H7 (cell line): ENCODE results near the gene SLC19A2. TPM values are rescaled to one million over a fixed set of nuclear protein-coding genes. Genes with fewer than 3 reads are reported as not detected.

Experiments used
- DNase-seq: peaks from one replicate; pipeline ENCODE4 v3.0.0; 2012
- H3K27me3 ChIP-seq: 2 replicates; pipeline ENCODE4 v1.6.0; 2011; ENCODE audit warnings: mild to moderate bottlenecking, low read length; ENCODE audit not compliant: control insufficient read depth, insufficient read depth
- H3K36me3 ChIP-seq: replicated peaks from 2 replicates; pipeline ENCODE4 v1.5.1; 2011; ENCODE audit warnings: low read length; ENCODE audit not compliant: control insufficient read depth, insufficient read depth
- H3K4me3 ChIP-seq: 2 replicates; pipeline ENCODE4 v1.5.1; 2011; ENCODE audit warnings: low read depth, mild to moderate bottlenecking, control low read depth, low read length, moderate library complexity; ENCODE audit not compliant: insufficient read depth
- total RNA-seq: library from RNA; depleted of rRNA; stranded (reverse); fragments of >200 nt; shearing (Covaris generic); gene quantifications from 2 replicates; pipeline ENCODE4 v1.2.3, GENCODE V29; 2014

The SLC19A2 gene
- total RNA-seq, 1 experiment from 2014 or later: 28.9 TPM

DNA sequence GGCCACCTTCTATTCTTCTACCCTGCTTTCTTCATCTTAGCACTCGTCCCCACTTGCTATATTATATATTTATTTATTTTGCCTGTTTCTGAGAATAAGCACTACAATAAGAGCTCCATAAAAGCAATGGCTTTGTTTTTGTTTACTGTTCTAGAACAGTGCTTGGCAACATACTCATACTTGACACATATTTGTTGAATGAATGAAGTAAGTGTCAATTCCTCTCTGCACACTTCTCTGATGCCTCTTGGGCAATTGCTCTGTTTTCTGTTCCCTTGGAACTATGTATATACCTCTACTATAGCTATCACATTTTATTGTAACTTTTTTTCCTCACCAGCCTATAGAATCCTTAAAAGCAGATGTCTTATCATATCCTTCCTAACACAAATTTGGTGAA is 7.5 kb upstream of the SLC19A2 start:
- Histone ChIP-seq H3K27me3 (no peaks in the 10 kb centered on the region), H3K36me3 (no peaks in the 10 kb centered on the region), H3K4me3 (no peak overlapping the region)
- DNase-seq: no peak

DNA sequence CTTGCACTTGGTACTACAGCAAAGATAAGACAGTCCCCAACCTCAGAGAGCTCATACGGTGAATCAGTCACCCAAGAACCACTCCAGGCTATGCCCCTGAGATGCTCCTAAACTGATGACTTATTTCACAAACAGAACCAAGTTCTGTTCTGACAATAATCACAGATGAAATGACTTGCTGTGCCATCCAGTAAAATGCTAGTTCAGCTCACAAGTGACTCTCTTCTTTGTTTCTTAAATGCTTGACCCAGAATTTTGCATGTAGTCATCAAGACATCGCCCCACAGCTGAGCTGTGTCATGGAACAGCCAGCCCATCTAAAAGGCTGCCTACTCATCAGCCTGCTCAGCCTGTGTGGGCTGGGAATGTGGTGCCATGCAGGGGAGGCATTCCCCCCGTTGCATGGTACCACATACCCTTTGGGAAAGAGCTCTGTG is 6.1 kb upstream of the SLC19A2 start:
- DNase-seq: no peak
- no peaks in the 10 kb centered on the region for H3K36me3 ChIP-seq
- H3K27me3 ChIP-seq: no peaks in the 10 kb centered on the region
- H3K4me3 ChIP-seq: no peak overlapping the region

DNA sequence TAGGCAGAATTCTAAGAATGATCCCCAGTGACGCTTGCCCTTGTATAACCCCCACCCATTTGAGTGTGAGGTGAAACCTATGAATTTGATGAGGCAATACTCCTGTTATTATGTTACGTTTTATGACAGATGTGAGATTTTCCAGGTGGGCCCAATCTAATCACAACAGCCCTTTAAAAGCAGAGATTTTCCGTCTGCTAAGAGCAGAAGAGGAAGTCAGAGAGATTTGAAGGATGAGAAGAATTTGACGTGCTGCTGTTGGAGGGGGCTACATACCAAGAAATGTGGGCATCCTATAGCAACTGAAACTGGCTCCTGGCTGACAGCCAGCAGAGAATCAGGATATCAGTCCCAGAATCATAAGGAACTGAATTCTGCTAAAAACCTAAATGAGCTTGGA is 2.4 kb upstream of the SLC19A2 start:
- no peak overlapping the region for H3K4me3 ChIP-seq
- H3K27me3 ChIP-seq: no peaks in the 10 kb centered on the region
- no peak for DNase-seq
- no peaks in the 10 kb centered on the region for H3K36me3 ChIP-seq

DNA sequence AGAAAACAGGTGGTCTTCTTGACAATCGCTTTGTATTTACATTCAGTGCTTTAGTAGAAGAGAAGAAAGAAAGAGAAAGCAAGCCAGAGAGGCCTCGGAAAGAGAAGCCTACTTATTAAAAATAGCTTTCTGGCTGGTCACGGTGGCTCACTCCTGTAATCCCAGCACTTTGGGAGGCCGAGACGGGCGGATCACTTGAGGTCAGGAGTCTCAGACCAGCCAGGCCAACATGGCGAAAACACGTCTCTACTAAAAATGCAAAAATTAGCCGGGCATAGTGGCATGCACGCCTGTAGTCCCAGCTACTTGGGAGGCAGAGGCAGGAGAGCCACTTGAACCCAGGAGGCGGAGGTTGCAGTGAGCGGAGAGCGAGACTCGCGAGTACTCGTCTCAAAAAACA is 1.8 kb upstream of the SLC19A2 start:
- no peak for DNase-seq
- Histone ChIP-seq H3K36me3 (no peaks in the 10 kb centered on the region), H3K27me3 (no peaks in the 10 kb centered on the region), H3K4me3 (no peak overlapping the region)

DNA sequence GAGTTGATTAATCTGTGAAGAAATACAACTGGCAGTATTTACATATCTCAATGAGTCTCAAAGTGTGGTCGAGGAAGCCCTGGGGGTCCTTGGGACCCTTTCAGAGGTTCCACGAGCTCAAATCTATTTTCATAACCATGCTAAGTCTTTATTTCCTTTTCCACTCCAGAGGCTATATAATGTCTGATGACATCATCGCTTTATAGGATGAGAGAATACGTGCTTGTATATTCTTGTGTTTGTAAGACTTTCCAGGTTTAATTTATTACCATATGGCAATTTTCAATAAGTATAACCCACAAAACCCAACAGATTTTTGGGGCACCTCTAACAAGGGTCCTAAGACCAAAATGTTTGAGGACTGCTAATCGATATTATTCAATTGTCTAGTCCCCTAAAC is 1.4 kb upstream of the SLC19A2 start:
- no peak for DNase-seq
- H3K36me3 ChIP-seq: no peaks in the 10 kb centered on the region
- no peak overlapping the region; the same call in 1 of the 2 replicates for H3K4me3 ChIP-seq

DNA sequence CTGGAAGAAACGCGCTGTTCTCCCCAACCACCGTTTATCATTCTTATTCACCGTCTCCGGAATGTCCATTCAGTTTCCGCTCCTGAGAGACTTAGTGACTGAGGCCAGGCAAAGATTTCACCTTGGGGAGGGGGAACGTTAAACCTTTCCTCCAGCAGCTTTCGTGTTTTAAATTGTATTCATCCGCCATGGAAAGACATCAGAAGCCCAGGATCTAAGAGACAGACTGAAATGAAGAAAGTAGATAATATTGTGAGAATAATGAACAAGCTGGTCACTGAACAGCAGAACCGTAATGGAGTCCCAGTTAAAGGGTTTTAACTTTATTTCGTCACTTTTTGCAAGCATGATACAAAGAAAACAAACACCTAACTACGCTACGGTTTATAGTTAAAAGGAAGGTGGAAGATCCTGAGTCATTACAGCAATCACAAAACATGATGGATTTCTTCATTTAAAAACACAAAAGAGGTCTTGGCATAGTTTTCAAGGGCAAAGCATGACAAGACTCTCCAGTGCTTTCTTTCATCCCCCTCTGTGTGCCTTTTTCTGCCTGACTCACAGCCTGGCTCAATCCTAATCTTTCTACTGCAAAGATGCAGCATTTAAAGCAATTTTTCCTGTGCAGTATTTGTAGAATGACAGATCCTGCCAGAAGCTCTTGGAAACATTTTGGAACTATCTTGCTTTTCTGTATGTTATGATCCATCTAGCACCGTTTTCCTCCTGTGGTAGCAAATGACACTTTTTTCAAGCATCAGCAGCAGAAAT is 722 bp upstream of the SLC19A2 start:
- Histone ChIP-seq H3K27me3 (no peaks in the 10 kb centered on the region), H3K36me3 (no peaks in the 10 kb centered on the region), H3K4me3 (peak overlapping the region; percentile 66)
- DNase-seq: peak; percentile 19

More for the DNA sequence above, 1.4 kb upstream of the SLC19A2 start:
- H3K27me3 ChIP-seq: no peaks in the 10 kb centered on the region

DNA sequence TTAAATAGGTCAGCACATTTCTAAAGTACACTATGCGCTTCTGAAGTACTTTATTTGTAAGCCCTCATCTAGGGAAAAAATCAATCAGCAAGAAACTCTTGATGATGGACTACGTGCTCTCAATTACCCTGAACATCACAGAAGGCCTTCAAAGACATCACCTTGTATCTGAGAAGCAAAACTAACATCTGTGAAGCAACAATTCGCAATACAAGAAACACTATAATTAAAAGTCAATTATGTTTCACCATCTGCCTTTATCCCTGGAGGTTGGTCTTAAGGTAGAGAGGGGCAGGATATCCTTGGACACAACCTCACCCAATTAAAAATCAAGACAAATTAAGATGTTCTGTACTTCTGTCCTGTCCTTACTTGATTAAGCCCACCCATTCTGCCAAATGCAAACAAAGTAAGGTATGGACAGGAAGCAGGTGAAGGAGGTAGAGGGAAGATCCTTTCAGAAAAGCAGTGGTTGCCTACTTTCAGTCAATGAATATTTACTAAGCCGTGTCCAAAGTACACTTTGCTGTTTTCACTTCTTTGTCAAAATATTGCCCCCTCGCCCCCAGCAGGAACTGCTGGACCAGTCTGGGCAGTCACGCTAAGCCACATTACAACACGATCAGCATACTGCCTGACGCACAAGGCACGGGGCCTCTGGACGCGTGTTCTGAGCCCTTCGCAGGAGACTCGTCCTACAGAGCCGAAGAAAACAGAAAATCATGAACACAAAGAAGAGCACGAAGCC is 887 bp downstream of the SLC19A2 start:
- Histone ChIP-seq H3K4me3 (peak overlapping the region; percentile 66), H3K27me3 (no peaks in the 10 kb centered on the region), H3K36me3 (no peaks in the 10 kb centered on the region)
- DNase-seq: peak; percentile 21

DNA sequence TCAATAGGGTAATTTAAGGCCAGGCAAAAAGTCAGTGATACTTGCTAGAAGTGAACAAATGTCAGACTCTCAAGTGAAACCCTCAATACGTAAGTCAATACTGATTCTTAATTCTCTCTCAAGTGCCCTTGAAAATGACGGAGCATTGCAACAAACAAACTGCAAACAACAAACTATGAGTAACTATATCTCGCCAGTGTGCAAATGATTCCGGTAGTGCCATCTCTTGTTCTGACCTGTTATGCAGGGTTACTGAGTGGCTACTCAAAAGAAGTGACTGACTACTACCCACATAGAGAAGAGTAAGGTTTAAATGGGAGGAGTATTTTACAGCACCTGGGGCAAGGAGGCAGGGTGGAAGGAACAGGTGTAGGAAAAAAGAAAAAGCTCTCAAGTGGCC is 1.6 kb downstream of the SLC19A2 start:
- DNase-seq: no peak

DNA sequence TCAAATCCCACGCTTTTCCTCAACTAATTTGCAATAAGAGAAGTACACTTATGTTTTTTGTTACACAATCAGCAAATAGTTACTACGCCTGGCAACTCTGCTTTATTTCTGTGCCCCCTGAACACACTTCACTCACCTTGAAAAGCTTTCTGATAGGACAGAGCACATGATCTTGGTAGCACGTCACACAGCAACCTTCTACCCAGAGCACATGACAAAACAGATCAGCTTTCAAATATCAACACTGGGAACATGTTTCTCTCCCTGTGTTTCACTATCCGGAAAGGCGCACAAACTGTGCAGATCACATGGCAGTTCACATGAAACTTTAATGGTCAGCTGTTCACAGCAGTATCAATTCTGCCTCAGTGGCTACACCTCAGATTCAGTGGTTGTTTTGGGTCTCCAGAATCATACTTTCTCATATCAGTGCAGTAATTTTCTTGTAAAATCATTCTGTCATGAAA is 2.2 kb downstream of the SLC19A2 start:
- H3K27me3 ChIP-seq: no peaks in the 10 kb centered on the region
- no peak overlapping the region for H3K4me3 ChIP-seq
- no peak for DNase-seq
- no peaks in the 10 kb centered on the region for H3K36me3 ChIP-seq

More for the DNA sequence above, 1.6 kb downstream of the SLC19A2 start:
- H3K27me3 ChIP-seq: no peaks in the 10 kb centered on the region
- no peak overlapping the region for H3K4me3 ChIP-seq
- no peaks in the 10 kb centered on the region for H3K36me3 ChIP-seq

DNA sequence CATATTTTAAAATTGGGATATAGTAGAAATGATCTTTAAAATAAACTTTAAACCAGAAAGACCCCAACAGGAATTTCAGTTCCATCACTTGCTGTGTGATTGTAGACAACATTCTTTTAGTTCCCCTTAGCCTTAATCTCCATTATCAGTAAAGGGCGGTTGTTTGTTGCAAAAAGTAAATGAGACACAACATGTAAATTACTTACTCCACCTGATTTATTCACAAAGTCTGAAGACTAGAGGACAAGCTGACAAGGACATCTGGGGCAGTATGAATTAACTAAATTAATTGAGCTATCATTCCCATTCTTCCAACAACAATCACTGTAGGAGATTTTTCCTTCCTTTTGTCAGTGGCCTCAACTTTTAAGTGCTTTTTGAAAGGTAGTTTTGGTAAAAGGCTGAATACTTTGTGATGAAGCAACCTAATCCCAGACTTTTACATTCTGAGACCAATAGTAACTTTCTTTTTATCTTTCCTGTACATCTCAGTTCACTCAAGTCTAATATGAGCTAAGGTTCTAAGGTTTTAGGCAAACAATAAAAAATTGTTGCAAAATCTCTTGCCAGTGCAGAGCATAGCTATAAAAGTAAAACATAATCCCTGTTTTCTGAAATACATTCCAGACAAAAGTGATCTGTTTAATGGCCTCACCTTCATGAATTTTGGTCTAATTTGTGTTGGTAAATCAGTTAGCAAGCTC is 6.2 kb downstream of the SLC19A2 start:
- Histone ChIP-seq H3K27me3 (no peaks in the 10 kb centered on the region), H3K36me3 (peaks cover 3% of the 10 kb centered on the region; the same call in 1 of the 2 replicates), H3K4me3 (no peak overlapping the region)
- no peak for DNase-seq

DNA sequence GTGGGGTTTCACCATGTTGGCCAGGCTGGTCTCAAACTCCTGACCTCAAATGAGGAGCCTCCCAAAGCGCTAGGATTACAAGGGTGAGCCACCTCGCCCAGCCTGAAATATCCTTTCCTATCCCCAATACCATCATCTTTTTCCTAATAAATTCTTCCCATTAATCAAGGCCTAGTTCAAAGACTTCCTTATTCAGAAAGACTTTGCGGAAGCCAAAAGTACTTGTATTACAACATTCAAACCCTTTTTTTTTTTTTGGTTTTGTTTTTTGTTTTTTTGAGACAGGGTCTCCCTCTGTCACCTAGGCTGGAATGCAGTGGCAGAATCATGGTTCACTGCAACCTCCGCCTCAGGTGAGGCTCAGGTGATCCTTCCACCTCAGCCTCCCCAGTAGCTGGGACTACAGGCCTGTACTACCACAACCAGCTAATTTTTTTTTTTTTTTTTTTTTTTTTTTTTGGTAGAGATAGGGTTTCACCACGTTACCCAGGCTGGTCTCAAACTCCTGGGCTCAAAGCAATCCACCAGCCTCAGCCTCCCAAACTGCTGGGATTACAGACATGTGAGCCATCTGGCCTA is 7.6 kb downstream of the SLC19A2 start:
- H3K36me3 ChIP-seq: peaks cover 3% of the 10 kb centered on the region; the same call in 1 of the 2 replicates
- no peaks in the 10 kb centered on the region for H3K27me3 ChIP-seq
- no peak for DNase-seq
- no peak overlapping the region for H3K4me3 ChIP-seq

DNA sequence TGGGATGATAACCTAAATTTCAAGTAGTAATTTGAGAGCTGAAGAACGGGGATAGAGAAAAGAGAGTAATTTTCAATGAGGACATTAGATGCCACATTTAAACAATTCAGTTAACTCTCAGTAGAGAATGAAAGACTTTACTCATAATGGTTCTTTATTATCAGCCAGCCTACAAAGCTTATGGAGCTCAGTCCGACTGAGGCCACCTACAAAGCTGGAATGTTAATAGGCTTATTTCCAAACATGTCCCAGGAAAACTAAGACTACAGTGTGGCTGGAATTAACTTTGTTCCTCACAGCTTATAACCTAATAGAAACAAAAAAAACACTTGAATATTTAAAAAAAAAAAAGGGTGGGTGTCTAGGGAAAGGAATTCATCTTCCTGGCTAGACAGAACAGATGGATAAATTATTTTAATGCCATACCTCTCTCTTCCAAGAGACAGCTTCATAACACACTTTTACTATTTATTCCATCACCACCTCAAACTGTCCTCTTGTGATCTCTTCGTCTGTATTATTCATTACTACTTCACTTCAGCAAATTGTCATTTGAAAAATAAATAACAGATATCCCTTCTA is 9.8 kb downstream of the SLC19A2 start:
- DNase-seq: no peak
- H3K36me3 ChIP-seq: peaks cover 3% of the 10 kb centered on the region; the same call in 1 of the 2 replicates
- H3K4me3 ChIP-seq: no peak overlapping the region
- H3K27me3 ChIP-seq: no peaks in the 10 kb centered on the region

DNA sequence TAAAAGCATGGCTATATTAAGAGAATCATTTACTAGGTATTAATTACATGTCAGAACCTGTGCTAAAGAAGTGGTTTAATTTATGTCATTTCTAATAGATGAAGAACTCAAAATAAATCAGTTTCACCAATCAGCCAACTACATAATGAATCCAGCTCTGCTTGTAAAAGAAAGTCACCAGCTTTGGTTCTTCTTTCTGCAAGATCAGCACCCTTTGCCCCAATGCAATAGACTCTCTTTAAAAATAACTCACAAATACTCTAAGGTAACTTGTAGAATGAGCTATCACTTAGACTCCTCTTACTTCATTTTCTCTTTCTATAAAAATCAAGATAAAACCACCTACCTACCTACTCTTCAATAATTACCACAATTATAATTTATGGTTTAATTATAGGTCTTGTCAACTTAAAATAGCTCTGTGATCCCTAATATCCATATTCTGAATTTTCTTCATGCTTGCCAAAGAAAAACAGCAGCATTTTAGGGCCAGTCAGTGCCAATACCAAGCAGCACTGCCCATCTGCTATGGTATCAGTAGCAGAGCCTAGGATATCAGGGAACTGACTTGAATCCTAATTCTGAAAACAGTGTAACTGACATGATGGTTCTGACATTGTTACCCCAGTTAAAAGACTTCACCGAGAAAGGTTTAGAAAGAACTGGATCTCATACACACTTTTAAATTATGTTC is 11.3 kb downstream of the SLC19A2 start:
- Histone ChIP-seq H3K4me3 (no peak overlapping the region), H3K36me3 (peaks cover 3% of the 10 kb centered on the region), H3K27me3 (no peaks in the 10 kb centered on the region)
- no peak for DNase-seq
